Measurements from ENCODE around the gene CRMP1. TPM values are rescaled to one million over a fixed set of nuclear protein-coding genes. Genes with fewer than 3 reads are reported as not detected.
"Not testable (repeated sequence)": the region's sequence is repeated elsewhere in the genome, so short reads cannot be mapped to it uniquely, and the experiment has no call there.

The CRMP1 gene
- total RNA-seq, 1 experiment from 2014 or later: 87.0 TPM

DNA sequence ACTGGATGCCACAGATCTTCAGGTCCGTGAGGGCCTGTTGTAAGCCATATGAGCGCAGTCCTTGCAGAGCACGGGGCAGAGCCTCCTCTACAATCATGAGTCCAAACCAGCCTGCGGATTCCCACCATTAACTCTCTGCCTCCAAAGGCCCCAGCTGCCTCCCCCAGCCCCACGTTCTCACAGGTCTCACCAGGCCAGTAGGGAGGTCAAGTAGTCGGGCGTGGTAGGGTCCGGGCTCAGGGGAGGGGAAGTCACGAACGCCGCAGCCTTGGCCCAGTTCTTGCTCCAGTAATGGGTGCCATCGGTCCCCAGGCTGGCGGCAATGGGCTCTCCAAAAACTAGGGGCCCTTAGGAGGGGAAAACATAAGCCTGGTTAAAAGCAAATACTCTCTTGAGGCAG, 53.6 kb downstream of the CRMP1 start:
- H3K27me3 ChIP-seq: no peaks in the 10 kb centered on the region
- peaks cover 6% of the 10 kb centered on the region; the same call in 1 of the 2 replicates for H3K4me1 ChIP-seq
- H3K36me3 ChIP-seq: peaks cover 47% of the 10 kb centered on the region
- H3K4me3 ChIP-seq: no peak overlapping the region
- H3K9me3 ChIP-seq (replicated peaks): no peaks in the 10 kb centered on the region
- no peak for DNase-seq
- H3K27ac ChIP-seq: no peak overlapping the region

DNA sequence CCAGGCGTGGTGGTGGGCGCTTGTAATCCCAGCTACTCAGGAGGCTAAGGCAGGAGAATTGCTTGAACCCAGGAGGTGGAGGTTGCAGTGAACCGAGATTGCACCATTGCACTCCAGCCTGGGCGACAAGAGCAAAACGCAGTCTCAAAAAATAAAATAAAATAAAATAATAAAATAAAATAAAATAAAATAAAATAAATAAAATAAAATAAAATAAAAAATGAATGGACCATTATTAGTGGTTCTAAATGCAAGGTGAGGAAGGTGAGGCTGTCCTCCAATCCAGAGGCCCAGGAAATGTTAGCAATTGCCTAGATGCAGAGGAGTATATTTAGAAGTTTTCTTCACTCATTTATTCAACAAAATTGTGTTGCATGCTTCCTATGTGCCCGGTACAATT, 55.4 kb downstream of the CRMP1 start:
- H3K4me3 ChIP-seq; H3K27me3 ChIP-seq; H3K9me3 ChIP-seq (replicated peaks); DNase-seq; H3K27ac ChIP-seq; H3K4me1 ChIP-seq: not testable (repeated sequence)
- peaks cover 48% of the 10 kb centered on the region for H3K36me3 ChIP-seq

- Histone ChIP-seq H3K27ac (no peak overlapping the region), H3K36me3 (peaks cover 47% of the 10 kb centered on the region), H3K4me1 (no peaks in the 10 kb centered on the region), H3K9me3 (replicated peaks) (no peaks in the 10 kb centered on the region), H3K4me3 (no peak overlapping the region), H3K27me3 (no peaks in the 10 kb centered on the region)
- DNase-seq: no peak
Measured at GRCh38 chr4:5836943-5837342, 55.9 kb downstream of the CRMP1 start.

- H3K4me1 ChIP-seq: no peaks in the 10 kb centered on the region
- no peak overlapping the region for H3K27ac ChIP-seq
- H3K27me3 ChIP-seq: no peaks in the 10 kb centered on the region
- H3K36me3 ChIP-seq: peaks cover 30% of the 10 kb centered on the region
- DNase-seq: no peak
- no peaks in the 10 kb centered on the region for H3K9me3 ChIP-seq (replicated peaks)
- no peak overlapping the region for H3K4me3 ChIP-seq
Measured at GRCh38 chr4:5828005-5828391, 64.9 kb downstream of the CRMP1 start.

DNA sequence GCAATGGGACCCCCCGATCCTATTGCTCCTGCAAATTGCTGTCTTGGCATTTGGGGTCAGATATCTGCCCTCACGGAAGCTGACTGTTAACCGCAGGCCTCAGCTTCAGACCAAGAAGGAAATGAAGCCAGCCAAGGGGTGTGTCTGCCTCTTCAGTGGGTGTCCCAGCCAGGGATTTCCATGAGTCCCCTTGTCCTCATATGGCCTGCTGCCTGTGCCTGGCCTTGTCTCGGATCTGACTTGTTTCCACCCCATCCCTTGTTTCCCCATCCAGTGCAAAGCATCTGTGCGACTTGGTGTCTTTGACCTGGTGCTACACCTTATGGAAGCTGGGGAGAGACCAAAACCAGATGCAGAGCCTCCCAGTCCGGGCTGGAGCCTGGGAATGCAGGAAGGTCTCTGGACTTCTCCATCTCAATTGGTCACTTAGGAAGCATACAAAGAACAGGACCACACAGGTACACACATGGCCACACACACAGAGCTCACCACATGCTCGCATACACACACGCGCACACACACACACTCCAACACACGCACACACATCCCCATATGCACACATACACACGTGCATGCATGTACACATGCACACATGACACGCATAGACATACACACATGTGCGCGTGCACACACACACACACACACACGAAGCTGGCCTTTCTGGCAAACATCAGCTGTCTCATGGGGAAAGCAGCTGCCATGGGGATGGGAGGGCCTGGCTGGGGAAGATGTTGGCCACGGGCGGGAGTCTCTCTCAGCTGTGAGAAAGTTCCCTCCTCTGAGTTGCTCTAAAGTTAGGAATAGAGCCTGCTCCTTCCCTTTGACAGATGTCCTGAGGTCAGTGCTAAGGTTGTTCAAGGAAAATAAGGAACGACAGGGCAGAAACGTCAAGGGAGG, 65.5 kb downstream of the CRMP1 start:
- Histone ChIP-seq H3K36me3 (peaks cover 34% of the 10 kb centered on the region), H3K4me1 (no peaks in the 10 kb centered on the region), H3K4me3 (no peak overlapping the region), H3K27me3 (no peaks in the 10 kb centered on the region), H3K9me3 (replicated peaks) (no peaks in the 10 kb centered on the region), H3K27ac (no peak overlapping the region)
- no peak for DNase-seq

GRCh38 chr4:5826437-5827107, 66.3 kb downstream of the CRMP1 start:
- no peak overlapping the region for H3K4me3 ChIP-seq
- H3K27ac ChIP-seq: no peak overlapping the region
- H3K4me1 ChIP-seq: no peaks in the 10 kb centered on the region
- H3K36me3 ChIP-seq: peaks cover 37% of the 10 kb centered on the region
- no peak for DNase-seq
- no peaks in the 10 kb centered on the region for H3K9me3 ChIP-seq (replicated peaks)
- H3K27me3 ChIP-seq: no peaks in the 10 kb centered on the region

DNA sequence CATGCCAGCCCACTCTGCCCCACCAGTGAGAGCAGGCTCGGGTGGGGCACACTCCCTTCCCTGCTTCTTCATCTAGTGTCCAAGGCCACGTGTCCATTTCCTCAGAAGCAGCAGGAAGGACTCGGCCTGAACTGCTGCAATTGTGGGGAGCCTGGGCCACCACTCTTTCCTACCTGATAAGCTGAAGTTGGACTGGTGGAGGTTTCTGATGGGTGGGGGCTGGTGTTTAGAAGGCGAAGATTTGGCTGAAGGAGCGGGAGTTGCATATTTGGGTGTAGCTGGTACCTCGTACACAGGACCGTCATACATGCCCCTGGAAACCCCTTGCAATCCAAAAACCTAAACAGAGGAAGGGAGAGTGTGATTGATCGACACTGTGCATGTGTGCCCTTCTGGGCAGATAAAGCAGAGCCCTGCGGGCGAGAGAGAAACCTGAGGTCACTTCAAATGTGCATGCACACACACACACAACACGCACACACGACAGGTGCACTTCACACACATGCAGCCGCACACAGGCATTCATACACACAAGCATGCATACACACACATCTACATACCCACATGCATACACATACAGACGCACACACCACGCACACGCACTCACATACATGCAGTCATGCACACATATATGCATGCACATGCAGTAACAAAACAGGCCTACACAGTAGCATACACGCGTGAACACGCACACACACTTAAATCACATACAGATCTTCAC, 67.4 kb downstream of the CRMP1 start:
- no peaks in the 10 kb centered on the region for H3K9me3 ChIP-seq (replicated peaks)
- H3K27ac ChIP-seq: no peak overlapping the region
- H3K36me3 ChIP-seq: peaks cover 45% of the 10 kb centered on the region
- H3K4me3 ChIP-seq: no peak overlapping the region
- no peaks in the 10 kb centered on the region for H3K27me3 ChIP-seq
- H3K4me1 ChIP-seq: no peaks in the 10 kb centered on the region
- DNase-seq: no peak

GRCh38 chr4:5824635-5825034, 68.3 kb downstream of the CRMP1 start:
- DNase-seq: peak; percentile 36 to 59
- peaks cover 51% of the 10 kb centered on the region for H3K36me3 ChIP-seq
- H3K27ac ChIP-seq: no peak overlapping the region
- no peaks in the 10 kb centered on the region for H3K4me1 ChIP-seq
- H3K27me3 ChIP-seq: no peaks in the 10 kb centered on the region
- no peaks in the 10 kb centered on the region for H3K9me3 ChIP-seq (replicated peaks)
- no peak overlapping the region for H3K4me3 ChIP-seq

DNA sequence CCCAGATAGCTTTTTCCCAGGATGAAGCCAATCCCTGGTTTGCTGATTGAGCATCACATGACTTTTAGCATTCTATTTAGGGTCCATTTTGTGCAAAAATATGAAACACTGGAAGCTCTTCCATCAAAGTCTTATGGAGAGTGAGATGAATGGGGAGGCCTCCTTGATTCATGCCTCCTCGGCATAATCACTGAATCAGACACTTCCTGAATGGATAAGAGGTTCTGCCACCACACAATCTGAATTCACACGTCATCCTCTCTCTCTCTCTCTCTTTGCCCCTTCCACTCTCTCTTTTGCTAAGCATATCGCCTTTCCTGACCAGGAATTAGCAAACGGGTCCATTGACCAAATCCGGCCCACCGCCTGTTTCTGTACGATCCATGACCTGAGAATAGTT, 68.7 kb downstream of the CRMP1 start:
- no peak for DNase-seq
- Histone ChIP-seq H3K27me3 (no peaks in the 10 kb centered on the region), H3K4me1 (no peaks in the 10 kb centered on the region), H3K36me3 (peaks cover 48% of the 10 kb centered on the region), H3K27ac (no peak overlapping the region), H3K9me3 (replicated peaks) (no peaks in the 10 kb centered on the region), H3K4me3 (no peak overlapping the region)

GRCh38 chr4:5823542-5824211, 69.2 kb downstream of the CRMP1 start:
- no peaks in the 10 kb centered on the region for H3K9me3 ChIP-seq (replicated peaks)
- H3K4me1 ChIP-seq: no peaks in the 10 kb centered on the region
- no peak for DNase-seq
- peaks cover 48% of the 10 kb centered on the region for H3K36me3 ChIP-seq
- no peaks in the 10 kb centered on the region for H3K27me3 ChIP-seq
- H3K27ac ChIP-seq: no peak overlapping the region
- no peak overlapping the region for H3K4me3 ChIP-seq

- Histone ChIP-seq H3K9me3 (replicated peaks) (no peaks in the 10 kb centered on the region), H3K4me1 (no peaks in the 10 kb centered on the region), H3K36me3 (peaks cover 48% of the 10 kb centered on the region), H3K4me3 (no peak overlapping the region), H3K27me3 (no peaks in the 10 kb centered on the region), H3K27ac (no peak overlapping the region)
- DNase-seq: no peak
Measured at GRCh38 chr4:5822619-5823018, 70.3 kb downstream of the CRMP1 start.

GRCh38 chr4:5821665-5822358, 71.1 kb downstream of the CRMP1 start:
- Histone ChIP-seq H3K4me3 (no peak overlapping the region), H3K27me3 (no peaks in the 10 kb centered on the region), H3K9me3 (replicated peaks) (no peaks in the 10 kb centered on the region), H3K36me3 (peaks cover 48% of the 10 kb centered on the region), H3K27ac (no peak overlapping the region), H3K4me1 (no peaks in the 10 kb centered on the region)
- DNase-seq: peak in 1 of 2 experiments; percentile 33

DNA sequence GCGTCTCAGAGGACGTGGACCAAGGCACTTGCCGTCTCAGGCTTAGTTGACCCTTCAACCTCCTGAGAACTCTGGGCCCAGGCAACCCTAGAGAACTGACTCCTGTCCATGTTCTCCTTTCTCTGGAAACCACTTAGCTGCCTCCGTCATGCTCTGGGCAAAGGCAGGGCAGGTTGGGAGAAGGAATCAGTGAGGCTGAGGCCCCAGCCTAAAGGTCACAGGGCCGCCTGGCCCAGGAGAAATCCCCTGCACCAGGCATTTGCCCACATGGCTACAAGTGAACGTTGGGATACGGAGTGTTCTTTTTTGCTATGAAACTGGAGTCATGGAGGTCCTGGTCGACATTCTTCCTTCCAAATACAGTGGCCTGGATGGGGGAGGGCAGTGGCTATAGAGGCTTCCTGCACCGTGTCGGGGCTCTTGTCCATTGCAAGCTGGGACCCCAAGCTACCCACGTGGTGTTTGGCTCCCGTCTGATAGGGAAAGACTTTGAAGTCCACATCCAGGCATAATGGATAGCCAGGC, 76.0 kb downstream of the CRMP1 start:
- H3K36me3 ChIP-seq: peaks cover 22% of the 10 kb centered on the region
- H3K4me1 ChIP-seq: no peaks in the 10 kb centered on the region
- H3K27me3 ChIP-seq: no peaks in the 10 kb centered on the region
- no peak overlapping the region for H3K4me3 ChIP-seq
- no peak overlapping the region for H3K27ac ChIP-seq
- no peak for DNase-seq
- no peaks in the 10 kb centered on the region for H3K9me3 ChIP-seq (replicated peaks)

- no peak for DNase-seq
- Histone ChIP-seq H3K9me3 (replicated peaks) (no peaks in the 10 kb centered on the region), H3K36me3 (peaks cover 15% of the 10 kb centered on the region), H3K4me1 (no peaks in the 10 kb centered on the region), H3K27me3 (no peaks in the 10 kb centered on the region), H3K27ac (no peak overlapping the region), H3K4me3 (no peak overlapping the region)
Measured at GRCh38 chr4:5816101-5816500, 76.8 kb downstream of the CRMP1 start.
